GM18861 (cell line): ENCODE results near the gene VPS37B.
"Not testable (repeated sequence)": the region's sequence is repeated elsewhere in the genome, so short reads cannot be mapped to it uniquely, and the experiment has no call there.

ENCODE experiments used
- ATAC-seq: cut with Tn5 transposase; IDR thresholded peaks from one replicate; pipeline ENCODE4 v1.9.1; 2021; ENCODE audit not compliant: unreplicated experiment

The VPS37B gene

DNA sequence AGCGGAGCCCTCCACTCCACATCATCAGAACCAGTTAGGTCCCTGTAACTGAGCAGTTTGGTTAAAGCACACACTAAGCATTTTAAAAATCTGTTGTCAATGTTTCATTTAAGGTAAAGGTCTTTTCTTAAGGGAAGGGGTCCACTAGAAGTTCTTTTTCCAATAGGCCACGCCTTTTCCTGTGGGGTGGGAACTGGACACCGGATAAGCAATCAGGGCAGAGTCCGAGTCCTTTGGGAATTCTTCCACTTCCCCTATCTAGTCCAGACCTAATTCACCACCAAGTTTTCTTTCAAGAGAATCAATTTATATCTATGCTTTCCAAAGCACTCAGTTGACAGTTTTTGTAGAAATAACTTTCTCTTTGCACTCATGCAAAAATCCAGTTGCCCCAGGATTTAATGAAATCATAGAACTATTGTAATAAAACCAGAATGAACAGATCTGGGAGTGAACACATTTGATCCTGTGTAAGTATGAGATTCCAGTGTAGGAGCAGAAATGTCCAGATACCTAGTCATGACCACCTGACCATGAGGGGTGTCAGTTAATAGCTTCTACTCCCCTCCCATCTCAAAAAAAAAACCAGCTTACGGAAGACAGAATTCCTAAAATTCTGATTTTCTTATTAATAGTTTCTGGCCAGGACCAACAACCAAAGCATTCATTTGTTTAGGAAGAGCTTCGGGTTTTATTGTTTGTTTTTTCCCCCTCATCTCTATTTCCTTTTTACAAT is 11.7 kb downstream of the VPS37B start:
- no peak for ATAC-seq

DNA sequence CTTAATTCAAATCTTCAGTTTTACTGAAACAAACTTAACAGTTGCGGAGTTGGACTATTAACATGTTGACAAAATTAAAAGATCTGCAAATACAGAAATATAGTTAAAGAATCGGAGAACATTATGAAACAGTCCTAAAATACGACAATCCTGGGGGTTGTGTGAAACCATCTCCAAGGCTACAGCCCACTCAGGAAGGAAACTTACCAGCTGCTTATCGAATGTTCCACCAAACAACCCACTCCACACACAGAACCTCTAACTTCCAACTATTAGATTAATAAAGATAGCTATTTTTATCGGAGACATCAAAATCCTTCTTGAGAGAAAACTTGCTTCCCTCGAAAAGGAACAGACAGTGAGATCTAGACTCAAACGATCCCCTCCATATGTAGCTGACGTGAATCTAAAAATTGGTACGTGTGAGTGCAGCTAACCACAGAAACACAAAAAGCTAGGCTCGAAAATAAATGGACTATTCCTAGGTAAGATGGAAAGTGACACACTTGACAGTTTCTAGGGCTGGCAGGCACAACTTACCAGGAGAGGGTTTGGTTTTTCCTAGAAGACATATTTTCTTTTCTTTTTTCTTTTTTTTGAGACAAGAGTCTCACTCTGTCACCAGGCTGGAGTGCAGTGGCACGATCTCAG is 12.9 kb downstream of the VPS37B start:
- no peak for ATAC-seq

DNA sequence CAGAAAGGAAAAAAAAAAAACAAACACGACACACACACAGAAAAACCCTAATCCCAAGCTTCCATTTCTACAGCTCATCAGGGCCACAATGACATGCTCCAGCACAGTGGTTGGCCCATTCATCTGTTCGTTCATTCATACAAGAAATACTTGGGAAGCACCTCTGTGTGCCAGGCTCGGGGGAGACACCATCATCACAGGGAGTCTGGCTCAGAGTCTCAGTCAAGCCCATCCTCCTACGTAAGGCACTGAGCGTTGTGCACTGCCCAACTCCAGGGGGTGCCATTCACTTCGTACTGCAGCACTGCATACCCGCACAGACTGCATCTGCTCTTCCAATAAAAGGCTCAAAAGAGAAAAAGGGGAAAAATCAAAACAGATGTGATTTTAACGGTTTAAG is 15.3 kb downstream of the VPS37B start:
- ATAC-seq = no peak

DNA sequence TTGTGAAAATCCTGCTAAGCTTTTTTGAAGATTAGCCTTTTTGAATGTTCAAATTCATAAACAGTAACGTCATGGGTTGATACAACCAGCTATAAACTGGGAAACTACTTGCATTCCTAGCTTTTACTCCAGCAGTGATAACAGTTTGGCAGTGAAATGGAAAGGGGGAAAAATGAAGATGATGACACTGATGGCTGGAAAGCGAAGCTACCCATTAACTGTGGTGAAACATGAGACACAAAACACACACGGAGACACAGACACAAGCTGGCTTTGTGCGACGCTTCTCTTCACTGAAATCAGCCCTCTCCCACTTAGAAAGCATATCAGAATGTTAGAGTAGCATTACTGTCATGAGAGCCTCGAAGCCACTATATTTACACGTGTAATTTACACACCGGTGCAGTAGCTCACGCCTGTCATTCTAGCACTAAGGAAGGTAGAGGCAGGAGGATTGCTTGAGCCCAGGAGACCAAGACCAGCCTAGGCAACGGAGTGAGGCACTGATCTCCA is 15.7 kb downstream of the VPS37B start:
- no peak for ATAC-seq

DNA sequence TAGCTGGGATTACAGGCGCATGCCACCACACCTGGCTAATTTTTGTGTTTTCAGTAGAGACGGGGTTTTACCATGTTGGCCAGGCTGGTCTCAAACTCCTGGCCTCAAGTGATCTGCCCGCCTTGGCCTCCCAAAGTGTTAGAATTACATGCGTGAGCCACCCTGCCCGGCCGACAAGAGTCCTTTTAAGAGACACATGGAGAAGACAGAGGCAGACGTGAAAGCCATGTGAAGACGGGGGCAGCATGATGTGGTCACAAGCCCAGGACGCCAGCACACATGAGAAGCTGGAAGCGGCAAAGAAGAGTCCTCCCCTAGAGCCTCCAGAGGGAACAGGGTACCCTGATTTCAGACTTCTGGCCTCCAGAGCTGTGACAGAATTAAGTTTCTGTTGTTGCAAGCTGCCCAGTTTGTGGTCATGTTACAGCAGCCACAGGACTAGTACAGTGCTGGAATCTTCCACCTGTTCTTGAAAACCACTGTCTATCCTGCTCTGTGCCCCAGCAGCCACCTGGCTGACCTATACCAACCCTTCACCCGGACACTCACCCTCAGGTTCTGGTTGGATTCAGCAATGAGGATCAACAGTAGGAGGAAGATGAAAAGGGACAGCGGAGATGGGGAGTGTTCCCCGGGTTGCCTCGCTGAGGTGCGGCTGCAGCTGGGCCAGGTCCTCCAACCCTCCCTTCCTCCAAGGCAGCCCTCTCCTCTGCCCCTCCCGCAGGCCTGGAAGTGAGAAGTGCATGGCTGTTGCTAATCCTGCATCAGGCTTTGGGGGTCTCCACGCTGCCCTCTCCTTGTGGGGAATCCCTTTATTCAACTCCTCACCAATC is 16.9 kb downstream of the VPS37B start:
- no peak for ATAC-seq

DNA sequence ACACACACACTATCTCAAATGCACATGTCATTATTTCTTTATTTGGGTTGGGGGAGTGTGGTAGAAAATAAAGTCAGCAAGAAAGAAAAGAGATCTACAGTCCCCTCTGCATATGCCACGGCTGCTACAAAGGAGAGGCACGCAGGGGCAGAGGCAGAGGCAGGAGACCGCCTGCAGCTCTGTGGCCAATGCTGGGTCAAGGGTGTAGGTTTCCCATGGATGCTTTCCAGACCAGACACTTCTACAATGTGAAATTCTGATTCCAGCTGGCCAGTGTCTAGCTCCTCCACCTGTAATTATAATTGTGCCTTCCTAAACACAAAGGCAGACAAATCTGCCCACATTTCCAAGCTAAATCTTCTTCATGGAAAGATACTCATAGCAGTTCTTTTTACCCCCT is 19.2 kb downstream of the VPS37B start:
- ATAC-seq = no peak

DNA sequence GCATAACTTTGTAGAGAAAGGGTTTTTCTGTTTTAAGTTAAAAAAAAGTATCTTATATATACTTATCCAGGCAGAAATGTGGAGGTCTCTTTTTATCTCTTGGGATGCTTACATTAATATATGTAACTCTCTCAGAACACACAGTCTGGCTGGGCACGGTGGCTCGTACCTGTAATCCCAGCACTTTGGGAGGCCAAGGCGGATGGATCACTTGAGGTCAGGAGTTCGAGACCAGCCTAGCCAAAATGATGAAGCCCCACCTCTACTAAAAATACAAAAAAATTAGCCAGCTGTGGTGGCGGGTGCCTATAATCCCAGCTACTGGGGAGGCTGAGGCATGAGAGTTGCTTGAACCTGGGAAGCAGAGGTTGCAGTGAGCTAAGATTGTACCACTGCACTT is 19.6 kb downstream of the VPS37B start:
- not testable (repeated sequence) for ATAC-seq

DNA sequence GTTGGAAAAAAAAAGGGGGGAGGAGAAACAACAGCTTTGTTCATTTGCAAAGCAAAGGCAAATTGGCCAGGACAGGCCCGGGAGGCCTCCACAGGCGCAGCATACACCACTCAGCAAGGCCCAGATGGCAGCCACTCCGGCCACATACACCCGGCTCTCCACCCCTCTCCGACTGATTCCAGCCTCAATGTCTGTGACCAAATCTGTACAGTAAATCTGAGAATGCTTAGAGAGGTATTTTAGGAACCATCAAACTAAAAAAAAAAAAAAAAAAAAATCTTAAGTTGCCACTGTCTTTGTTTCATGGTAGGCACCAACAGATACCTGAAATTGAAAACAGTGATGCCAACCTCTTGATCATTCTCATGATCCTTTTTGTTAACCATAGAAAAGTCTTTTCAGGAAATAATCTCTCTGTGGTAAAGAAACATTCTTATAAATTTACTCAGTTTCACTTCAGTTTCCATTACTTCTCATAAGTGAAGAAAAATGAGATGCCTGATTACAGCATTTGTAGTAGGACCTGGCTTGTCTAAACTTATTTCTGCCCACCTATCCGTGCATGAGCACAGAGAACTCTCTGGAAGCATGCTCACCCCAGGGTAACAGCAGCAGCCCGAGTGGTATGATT is 20.2 kb downstream of the VPS37B start:
- ATAC-seq = no peak

DNA sequence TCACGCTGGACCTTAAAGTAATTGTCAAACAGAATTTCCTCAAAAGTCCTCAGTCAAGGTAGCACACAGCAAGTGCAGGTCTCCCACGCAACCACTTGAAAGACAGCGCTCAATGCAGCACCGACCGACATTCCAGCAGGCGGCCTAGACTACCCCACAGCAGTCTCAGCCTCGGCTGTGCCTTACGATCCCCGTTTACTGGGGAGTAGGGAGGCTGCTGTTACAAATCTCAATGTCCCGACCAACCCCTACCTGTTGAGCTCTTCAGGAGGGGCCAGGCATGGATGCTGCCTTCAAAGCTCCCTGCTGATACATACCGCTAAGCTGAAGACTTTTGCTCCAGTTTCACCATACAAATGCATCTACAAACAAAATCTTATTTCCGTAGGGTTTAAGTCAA is 21.8 kb downstream of the VPS37B start:
- no peak for ATAC-seq

DNA sequence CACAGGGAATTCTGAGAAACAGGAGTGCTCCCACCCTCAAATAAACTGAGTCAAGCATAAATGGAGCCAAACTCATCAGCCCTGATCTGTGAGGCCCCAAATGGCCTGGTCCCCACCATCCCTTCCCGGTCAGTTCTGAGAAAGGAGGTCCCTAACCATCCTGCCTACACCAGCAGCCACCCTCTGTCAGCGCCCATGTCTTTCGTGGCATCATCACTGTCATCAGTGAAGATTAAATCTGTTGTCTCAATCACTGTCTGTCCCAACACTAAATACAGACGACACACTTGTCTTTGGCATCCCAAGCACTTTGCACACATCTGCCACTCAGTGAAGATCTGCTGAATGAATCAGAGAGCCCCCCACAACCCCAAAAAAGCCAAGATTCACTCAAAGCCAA is 22.4 kb downstream of the VPS37B start:
- no peak for ATAC-seq

DNA sequence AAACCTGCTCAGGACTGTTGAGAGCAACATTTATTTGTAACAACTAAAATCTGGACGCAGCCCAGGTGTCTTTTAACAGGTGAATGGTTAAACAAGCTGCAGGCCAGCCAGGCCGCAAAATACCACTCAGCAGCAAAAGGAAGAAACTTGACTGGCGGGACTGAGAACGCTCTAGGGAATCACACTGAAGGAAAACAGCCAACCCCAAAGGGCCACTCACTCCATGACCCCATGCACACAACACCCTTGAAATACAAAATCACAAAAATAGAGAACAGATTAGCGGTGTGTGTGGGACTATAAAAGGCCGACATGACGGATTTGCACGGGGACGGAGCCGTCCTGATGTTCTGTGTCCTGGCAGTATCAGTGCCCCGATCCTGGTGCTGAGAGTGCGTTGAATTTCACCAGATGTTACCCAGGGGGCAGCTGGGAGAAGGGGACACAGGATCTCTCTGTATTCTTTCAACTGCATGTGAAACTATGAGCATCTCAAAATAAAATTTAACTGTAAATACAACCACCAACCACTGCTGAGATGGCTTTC is 23.0 kb downstream of the VPS37B start:
- no peak for ATAC-seq

DNA sequence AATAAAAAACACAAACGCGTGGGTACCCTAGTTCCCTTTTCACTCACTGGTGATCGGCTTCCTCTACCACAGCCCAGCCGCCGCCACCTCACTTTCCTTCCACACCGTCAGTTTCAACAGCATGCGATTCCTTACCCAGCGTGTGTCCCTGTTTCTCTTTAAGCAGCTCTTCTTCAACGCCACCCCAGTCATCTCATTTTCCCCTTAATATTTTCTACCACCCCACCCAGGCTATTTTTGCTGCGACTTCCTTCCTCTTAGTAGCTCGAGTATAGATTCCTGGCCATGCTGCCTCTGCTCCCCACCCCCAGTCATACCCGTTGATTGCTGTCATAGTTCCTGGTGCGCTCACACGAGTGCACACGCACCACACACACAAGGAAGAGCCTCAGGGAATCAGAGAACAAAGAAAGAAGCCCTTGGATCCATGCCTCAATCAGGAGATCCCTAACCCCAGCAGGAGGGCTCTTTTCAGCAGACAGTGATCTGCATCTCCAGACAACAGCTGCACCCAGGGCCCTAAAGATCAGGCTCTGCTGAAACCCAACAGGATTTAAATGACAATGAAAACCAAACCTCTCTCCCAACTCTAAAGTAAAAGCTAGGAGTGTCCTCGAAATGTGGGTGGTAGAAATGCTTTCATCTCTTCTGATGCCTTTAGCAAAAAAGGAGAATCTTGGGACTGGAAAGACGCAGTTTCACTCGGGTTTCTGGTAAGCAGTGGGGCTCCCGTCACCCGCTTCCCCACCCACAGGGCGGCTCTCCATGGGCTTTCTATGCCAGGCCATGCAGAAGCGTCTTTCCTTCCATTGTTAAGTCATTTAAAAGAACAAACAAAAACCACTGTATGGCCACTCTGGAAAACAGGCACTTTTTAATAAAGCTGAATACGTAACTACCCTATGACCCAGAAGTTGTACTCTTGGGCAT is 23.8 kb downstream of the VPS37B start:
- ATAC-seq = no peak

DNA sequence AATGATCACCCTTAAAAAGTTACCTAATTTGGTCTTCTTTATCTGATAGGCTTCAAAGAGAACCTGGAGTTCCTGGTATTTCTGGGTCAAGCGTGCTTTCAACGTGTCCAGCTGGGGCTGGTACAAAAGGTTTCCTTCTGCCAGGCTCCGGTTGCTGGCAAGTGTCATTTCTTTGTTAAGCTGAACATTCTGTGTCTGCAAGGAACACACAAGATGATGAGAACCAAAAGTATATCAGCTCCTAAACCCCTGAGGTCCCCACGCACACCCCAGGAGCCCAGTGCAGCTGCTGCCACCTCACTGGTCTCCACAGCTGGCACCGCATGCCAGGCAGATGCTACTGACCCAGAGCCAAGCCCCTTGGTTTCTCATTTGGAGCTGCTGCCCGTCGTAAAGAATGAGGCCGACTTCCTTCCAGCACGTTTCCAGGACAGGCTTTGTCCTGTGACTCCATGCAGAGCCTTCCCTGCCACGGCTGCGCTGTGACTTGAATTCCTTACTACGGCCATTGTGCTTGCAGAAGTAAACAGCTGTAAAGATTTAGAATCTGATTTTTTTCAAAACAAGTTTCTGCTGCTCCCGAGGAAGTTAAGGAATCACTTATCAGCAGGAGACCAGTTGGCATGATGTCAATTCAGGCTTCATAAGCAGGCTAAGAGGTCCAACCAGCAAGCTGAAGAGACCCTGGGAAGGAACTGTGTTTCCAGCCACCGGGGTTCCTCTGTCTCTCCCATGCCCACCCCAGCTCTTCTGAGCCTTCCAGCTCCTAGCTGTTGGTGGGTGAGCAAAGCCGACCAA is 24.9 kb downstream of the VPS37B start:
- no peak for ATAC-seq

DNA sequence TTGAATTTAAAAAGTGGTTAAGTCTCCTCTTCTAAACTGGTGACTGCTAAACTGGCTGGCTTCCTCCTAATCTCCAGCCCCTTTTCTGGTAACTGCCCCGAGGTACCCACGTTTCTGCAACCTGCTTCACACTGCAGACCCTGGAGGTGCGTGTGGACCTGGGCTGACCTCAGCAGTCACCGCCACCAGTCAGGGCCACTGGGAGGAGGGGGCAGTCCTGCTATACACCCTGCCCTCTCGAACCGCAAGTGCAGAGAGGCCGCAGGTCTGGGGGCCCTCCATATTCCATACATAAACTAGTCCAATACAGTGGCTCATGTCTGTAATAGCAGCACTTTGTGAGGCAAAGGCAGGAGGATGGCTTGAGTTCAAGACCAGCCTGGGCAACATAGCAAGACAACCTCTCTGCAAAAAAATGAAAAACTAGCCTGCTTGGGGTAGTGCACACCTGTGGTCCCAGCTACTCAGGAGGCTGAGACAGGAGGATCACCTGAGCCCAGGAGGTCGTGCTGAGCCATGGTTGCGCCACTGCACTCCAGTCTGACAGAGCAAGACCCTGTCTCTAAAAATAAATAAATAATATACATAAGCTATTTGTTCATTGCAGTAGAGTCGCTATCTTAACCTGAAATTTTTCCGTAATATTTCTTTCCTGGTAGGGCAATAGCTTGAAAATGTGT is 25.6 kb downstream of the VPS37B start:
- ATAC-seq = no peak

DNA sequence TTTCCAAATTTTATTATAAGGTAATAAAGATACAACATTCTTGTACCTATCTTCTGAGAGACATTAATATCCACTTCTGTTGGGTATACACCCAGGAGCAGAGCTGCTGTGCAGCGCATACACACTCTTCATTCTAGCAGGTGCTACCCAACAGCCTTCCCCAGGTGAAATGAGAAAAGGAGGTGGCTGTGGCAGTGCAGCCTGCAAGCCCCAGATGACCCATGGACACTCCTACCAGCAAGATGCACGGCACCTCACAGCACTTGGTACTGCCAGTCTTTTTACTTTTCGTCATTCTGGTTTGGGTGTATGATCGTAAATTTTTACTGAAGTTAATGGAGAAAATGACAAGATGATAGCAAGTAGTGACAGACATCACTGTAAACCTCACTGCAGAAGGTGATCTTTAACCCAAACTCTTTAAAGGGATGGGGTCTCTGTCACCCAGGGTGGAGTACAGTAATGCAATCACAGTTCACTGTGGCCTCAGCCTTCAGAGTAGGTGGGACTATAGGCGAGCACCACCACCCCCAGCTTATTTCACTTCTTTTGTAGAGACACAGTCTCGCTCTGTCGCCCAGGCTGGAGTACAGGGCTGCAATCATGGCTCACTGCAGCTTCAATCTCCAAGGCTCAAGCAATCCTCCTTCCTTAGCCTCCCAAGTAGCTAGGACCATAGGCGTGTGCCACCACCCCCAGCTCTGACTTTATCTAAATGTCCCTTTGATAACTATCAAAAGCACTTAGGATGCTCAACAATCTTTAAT is 26.5 kb downstream of the VPS37B start:
- ATAC-seq = no peak

DNA sequence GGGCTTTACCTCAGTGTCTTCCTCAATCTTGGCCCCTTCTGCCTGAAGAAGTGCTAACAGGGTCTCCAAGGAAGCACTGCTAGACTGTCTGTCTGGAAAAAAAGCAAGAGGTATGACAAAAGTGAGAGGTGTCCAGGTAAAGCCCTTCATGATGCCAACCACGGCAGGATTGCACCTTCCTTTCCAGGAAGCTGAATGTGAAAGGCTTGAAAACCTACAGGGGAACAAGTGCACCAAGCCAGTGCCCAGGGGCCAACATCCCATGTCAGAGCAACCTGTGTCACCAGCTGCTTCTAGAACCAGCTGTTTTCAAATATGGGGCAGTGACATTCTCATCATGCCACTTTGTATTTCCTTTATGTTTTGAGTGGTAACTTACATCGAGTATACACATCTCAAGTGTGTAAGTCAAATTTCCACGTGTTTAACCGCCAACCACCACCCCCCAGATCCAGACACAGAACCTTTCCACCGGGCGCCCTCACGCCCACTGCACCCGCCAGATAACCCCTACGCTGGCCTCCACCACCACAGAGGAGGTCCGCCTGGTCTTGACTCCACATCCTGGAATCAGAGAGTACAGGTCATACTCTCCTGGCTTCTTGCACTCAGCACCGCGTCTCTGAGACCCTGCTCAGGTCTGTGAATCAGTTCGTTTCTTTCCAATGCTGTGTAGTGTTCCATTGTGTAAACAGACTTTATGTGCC is 27.3 kb downstream of the VPS37B start:
- ATAC-seq = no peak
